Stomach (tissue), 9 donors: ENCODE results near the gene COBL. TPM values are rescaled to one million over a fixed set of nuclear protein-coding genes. Genes with fewer than 3 reads are reported as not detected.

ENCODE experiments used
- DNase-seq, 2 donors: peaks; one replicate each; pipeline versions ENCODE4 v3.0.0 to v3.0.0-alpha.2; 2013 to 2019
- H3K27ac ChIP-seq, 5 donors: fragments of 200-600 bp in 4 of 5; sonication (generic) in 4 of 5; one replicate each; pipeline ENCODE4 v1.5.1; 2013 to 2019; ENCODE audit warnings: mild to moderate bottlenecking in 1 of 5, moderate library complexity in 1 of 5
- H3K27me3 ChIP-seq, 3 donors: fragments of 200-600 bp; sonication (generic); one replicate each; pipeline ENCODE4 v1.5.1; 2017 to 2019; ENCODE audit warnings: mixed run types in 1 of 3
- H3K36me3 ChIP-seq, 4 donors: fragments of 200-600 bp; sonication (generic); 1 replicate in 3 of 4; 2 replicates in 1 of 4; pipeline ENCODE4 v1.5.1; 2016 to 2019
- H3K4me1 ChIP-seq, 4 donors: fragments of 200-600 bp; sonication (generic); one replicate each; pipeline ENCODE4 v1.5.1; 2016 to 2019
- H3K4me3 ChIP-seq, 4 donors: fragments of 200-600 bp; sonication (generic) in 3 of 4; one replicate each; pipeline ENCODE4 v1.5.1; 2016 to 2019; ENCODE audit warnings: mild to moderate bottlenecking in 1 of 4
- H3K9me3 ChIP-seq, 4 donors: fragments of 200-600 bp; sonication (generic); one replicate each; pipeline ENCODE4 v1.5.1; 2016 to 2019
- CTCF ChIP-seq, 7 experiments: fragments of 450-650 bp in 4 of 7; fragments of 200-600 bp in 3 of 7; sonication (generic) in 3 of 7; IDR thresholded peaks; one replicate each; pipeline ENCODE4 v1.5.1; 2016 to 2019; ENCODE audit warnings: antibody characterized with exemption in 7 of 7, control low read depth in 2 of 7, mild to moderate bottlenecking in 1 of 7
- EP300 ChIP-seq: sonication (generic); formaldehyde crosslinking; IDR thresholded peaks from one replicate; pipeline ENCODE4 v1.6.1; 2017; ENCODE audit warnings: antibody characterized with exemption
- POLR2A ChIP-seq, 4 donors: fragments of 450-650 bp; IDR thresholded peaks; one replicate each; pipeline ENCODE4 v1.6.1; 2016; ENCODE audit warnings: antibody characterized with exemption in 4 of 4, control low read depth in 2 of 4, mild to moderate bottlenecking in 1 of 4, moderate library complexity in 1 of 4
- POLR2AphosphoS5 ChIP-seq, 3 donors: sonication (generic); formaldehyde crosslinking; IDR thresholded peaks; one replicate each; pipeline ENCODE4 v1.6.1; 2016; ENCODE audit warnings: antibody characterized with exemption in 3 of 3
- WGBS, 5 donors: extraction: QIAGEN DNeasy Blood & Tissue Kit in 3 of 5; methylation state at CpG; one replicate each; pipeline versions ENCODE4 v1.1.5 to v1.1.7; 2013 to 2018; 5-methylcytosine and 5-hydroxymethylcytosine counted together
- intact Hi-C: fragments of 100-400 bp; cut with DNase I; formaldehyde crosslinking; loops from one replicate; pipeline ENCODE4 v1.15.1; 2023; ENCODE audit warnings: low total_unique reads
- polyA plus RNA-seq, 3 donors: library from polyadenylated mRNA; stranded (reverse); fragments of 200-250 nt; gene quantifications; one replicate each; pipeline ENCODE4 v1.2.3, GENCODE V29; 2013
- total RNA-seq, 5 donors: library from RNA; depleted of rRNA; stranded (reverse); fragments of >200 nt; gene quantifications; one replicate each; pipeline versions ENCODE4 v1.1.0 to v1.2.3, GENCODE V29; 2014 to 2016
- donor health status: healthy with polysubstance abuse.
- donor health status: Bipolar disorder and iron deficiency.
- donor health status: healthy.

Gene COBL
- total and polyA plus RNA-seq, 8 donors = 4.9 to 79.9 (median 16.0) TPM

GRCh38 chr7:51069411-51070083 is 247.1 kb downstream of the COBL start:
- 59 to 71% (median 64%) methylated on average over 5 of the region's 5 CpGs for WGBS, 5 donors
- DNase-seq = peak in 1 of 2 donors; percentile 21
- Histone ChIP-seq H3K4me3 (no peak overlapping the region), H3K36me3 (no peaks in the 10 kb centered on the region), H3K27me3 (no peaks in the 10 kb centered on the region), H3K4me1 (peaks cover 16 to 47% (median 24%) of the 10 kb centered on the region in 4 donors), H3K9me3 (no peaks in the 10 kb centered on the region), H3K27ac (peak overlapping the region in 1 of 5 donors; percentile 22)
- intact Hi-C loops = no loop called here
- TF ChIP-seq EP300 (no peak), POLR2AphosphoS5 (IDR thresholded peaks at IDR 0.05) (no peak), POLR2A (IDR thresholded peaks at IDR 0.05) (no peak), CTCF (IDR thresholded peaks at IDR 0.05) (no peak)

GRCh38 chr7:51068401-51068800 is 248.2 kb downstream of the COBL start:
- no peak for DNase-seq
- no peaks in the 10 kb centered on the region for H3K27me3 ChIP-seq
- H3K27ac ChIP-seq = no peak overlapping the region
- 85 to 92% (median 89%) methylated on average over 4 of the region's 4 CpGs for WGBS, 5 donors
- intact Hi-C loops = no loop called here
- H3K4me1 ChIP-seq = peaks cover 16 to 47% (median 24%) of the 10 kb centered on the region in 4 donors
- no peaks in the 10 kb centered on the region for H3K36me3 ChIP-seq
- TF ChIP-seq EP300 (no peak), POLR2A (IDR thresholded peaks at IDR 0.05) (no peak), CTCF (IDR thresholded peaks at IDR 0.05) (no peak), POLR2AphosphoS5 (IDR thresholded peaks at IDR 0.05) (no peak)
- H3K4me3 ChIP-seq = no peak overlapping the region
- no peaks in the 10 kb centered on the region for H3K9me3 ChIP-seq

DNA sequence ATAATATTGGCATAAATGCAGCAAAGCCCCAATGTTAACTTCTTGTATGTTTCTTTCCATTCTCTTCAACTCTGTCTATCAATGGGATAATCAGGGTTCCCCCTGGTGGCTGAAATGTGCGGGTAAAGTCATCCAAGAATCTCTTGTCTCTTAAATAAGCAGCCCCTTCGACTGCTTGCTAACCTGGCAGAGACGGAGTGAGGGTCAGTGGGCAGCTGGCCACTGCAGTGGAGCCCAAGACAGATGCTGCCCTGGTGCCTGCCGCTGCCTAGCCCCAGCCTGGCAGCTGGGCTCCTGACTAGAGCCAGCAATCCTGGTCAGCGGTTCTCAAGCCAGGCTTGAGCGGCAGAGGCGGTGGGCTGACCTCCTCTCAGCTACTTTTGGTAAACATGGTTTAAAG is 248.9 kb downstream of the COBL start:
- intact Hi-C loops = no loop called here
- 40 to 47% (median 45%) methylated on average over 7 of the region's 7 CpGs for WGBS, 5 donors
- TF ChIP-seq POLR2A (IDR thresholded peaks at IDR 0.05) (no peak), CTCF (IDR thresholded peaks at IDR 0.05) (peak in 4 of 7 experiments; percentile 46 to 73 (median 70)), POLR2AphosphoS5 (IDR thresholded peaks at IDR 0.05) (no peak)
- peak; percentile 65 to 83 for DNase-seq
- no peaks in the 10 kb centered on the region for H3K9me3 ChIP-seq
- no peaks in the 10 kb centered on the region for H3K27me3 ChIP-seq
- H3K27ac ChIP-seq = no peak overlapping the region
- no peaks in the 10 kb centered on the region for H3K36me3 ChIP-seq
- peaks cover 16 to 47% (median 24%) of the 10 kb centered on the region in 4 donors for H3K4me1 ChIP-seq
- no peak overlapping the region for H3K4me3 ChIP-seq

GRCh38 chr7:51067258-51067657 is 249.4 kb downstream of the COBL start:
- peaks cover 16 to 47% (median 24%) of the 10 kb centered on the region in 4 donors for H3K4me1 ChIP-seq
- intact Hi-C loops = no loop called here
- no peaks in the 10 kb centered on the region for H3K36me3 ChIP-seq
- H3K9me3 ChIP-seq = no peaks in the 10 kb centered on the region
- H3K4me3 ChIP-seq = no peak overlapping the region
- no peaks in the 10 kb centered on the region for H3K27me3 ChIP-seq
- H3K27ac ChIP-seq = no peak overlapping the region
- no peak for DNase-seq
- TF ChIP-seq POLR2AphosphoS5 (IDR thresholded peaks at IDR 0.05) = no peak
- TF ChIP-seq POLR2A (IDR thresholded peaks at IDR 0.05) = no peak
- TF ChIP-seq CTCF (IDR thresholded peaks at IDR 0.05) = no peak
- no peak for TF ChIP-seq EP300
